HG03457 (cell line): ENCODE measurements around the gene AMH.

Experiments used
- ATAC-seq: cut with Tn5 transposase; IDR thresholded peaks from one replicate; pipeline ENCODE4 v1.9.1; 2021; ENCODE audit warnings: moderate number of reproducible peaks; ENCODE audit not compliant: unreplicated experiment

Gene AMH

DNA sequence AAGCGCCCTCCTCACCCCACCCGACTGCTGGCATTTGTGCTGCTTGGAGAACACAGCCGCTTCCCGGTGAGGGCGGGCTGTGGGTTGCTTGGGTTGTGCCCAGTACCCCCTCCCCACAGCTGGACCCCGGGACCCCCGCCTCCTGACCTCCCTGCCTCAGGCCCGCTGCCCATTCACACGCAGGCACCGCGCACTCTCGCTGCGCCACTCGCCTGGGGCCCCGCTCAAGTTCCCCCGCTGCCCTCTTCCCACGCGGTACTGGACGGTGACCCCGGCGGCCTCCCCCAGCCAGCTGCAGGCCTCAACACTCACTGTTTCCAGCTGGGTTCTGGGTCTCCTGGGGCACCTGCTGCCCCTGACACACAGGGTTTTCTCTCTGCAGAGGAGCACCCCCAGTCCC, 29.4 kb upstream of the AMH start:
- no peak for ATAC-seq

DNA sequence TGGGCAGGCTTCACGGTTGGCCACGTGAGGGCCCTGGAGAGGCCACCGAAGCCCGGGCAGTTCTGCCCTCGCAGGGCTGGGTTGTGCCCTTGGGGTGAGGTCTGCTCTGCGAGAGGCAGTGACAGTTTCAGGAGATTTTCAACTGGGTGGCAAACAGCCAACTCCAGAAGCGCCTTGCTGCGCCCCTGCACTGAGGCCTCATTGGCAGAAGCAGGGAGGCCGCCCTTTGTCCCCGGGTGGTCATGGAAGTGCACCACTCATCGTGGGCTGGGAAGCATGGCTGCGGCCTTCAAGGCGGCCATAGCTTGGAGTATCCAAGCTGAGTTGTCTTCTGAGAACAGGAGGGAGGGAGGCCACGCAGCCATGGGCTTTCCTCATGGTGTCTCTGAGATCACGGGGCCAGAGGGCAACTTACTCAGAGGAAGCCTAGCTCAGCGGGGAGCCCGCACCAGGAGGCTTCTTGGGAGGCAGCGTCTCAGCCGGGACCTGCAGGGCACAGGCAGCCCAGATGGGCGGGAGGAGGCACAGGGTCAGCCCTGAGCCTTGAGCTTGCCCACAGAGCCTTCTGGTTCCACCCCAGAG, 27.8 kb upstream of the AMH start:
- ATAC-seq, result no peak

DNA sequence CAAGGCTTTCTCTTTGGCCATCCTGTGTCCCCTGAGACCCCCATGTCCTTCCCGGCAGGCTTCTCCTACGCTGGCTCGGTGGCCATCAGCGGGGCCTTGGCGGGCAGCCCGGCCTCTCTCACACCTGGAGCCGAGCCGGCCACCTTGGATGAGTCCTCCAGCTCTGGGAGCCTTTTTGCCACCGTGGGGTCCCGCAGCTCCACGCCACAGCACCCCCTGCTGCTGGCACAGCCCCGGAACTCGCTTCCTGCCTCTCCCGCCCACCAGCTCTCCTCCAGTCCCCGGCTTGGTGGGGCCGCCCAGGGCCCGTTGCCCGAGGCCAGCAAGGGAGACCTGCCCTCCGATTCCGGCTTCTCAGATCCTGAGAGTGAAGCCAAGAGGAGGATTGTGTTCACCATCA, 27.2 kb upstream of the AMH start:
- ATAC-seq, result no peak

DNA sequence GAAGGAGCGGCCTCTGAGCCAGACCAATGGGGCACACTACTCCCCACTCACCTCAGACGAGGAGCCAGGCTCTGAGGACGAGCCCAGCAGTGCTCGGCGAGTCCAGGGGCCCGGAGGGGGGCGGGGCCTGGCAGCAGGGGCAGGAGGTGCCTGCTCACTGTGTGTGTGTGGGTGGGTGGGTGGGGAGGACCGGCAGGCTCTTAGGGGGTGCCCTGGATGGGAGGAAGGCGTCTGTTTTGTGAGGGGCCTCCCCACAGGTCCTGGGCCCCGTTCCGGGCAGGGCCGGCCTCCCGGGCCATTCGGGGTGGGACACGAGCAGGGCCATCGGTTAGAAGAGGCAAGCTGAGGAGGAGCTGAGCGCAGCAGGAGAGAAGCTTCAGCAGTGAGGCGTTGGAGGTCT, 25.7 kb upstream of the AMH start:
- no peak for ATAC-seq

DNA sequence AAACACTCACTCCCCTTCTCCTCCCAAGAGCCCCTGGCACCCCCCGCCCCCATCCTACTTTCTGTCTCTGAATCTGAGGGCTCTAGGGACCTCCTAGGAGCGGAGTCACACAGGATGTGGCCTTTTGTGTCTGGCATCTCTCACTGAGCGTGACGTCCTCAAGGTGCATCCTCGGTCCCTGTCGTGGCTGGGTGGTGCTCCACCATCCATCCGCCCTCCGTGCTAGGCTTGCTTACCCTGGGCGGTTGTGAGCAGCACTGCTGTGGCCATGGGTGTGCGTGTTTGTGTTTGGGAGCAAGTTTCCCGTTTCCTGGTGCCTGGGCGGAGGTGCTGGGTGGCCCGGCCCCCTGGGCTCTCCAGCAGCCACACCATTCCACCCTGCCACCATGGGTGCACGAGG, 25.2 kb upstream of the AMH start:
- ATAC-seq, result no peak

DNA sequence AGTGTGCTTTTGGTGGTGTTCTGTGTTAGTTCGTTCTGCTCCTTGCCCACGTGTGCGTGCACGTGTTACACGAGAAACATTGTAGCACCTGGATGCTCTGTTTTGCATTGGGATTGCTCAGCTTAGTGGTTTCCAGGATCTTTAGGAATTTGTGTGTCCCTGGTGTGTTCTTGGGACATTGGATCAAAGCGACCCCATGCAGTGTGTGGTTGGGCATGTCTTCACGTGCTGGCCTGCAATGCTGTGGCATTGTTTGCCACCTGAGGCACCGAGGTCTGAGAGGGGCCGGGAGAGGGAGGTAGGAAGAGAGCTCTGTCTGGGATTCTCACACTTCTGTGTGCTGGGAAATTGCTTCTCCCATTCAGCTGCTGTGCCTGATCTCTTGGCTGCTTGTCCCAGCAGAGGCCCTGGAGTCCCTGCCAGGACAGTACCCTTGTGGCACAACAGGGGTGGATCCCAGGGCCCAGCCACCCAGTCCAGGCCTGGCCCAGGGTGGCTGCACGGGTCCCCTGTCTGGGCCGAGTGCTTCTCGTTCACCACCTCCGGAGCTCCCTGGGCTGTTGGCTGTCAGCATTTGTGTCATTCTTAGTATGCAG, 24.3 kb upstream of the AMH start:
- ATAC-seq, result no peak

DNA sequence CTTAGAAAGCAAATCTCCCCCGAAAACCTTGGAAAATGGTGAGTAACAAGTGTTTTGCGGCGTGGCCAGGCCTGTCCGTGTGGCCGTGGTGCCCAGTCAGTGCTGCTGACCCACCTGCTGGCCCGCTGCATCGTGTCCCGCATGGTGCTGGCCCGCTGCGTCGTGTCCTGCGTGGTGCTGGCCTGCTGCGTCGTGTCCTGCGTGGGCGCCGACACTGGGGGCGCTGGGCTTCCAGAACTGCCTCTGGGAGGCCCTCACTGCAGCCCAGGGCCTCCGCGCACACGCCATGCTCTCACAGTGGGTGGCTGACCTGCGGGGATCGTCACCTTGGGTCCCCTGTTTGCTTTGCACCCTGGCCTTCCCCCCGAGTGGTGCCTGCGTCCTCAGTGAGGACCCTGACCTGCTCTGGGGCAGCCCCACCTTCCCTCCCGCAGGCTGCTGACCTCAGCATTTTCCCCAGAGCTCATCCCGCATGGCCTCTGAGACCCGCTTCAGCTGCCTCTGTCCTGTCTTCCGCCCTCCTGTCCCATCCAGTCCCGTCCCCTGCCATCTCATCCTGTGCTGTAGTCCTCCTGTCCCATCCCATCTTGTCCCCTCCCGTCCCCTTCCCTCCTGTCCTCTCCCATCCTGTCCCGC, 23.6 kb upstream of the AMH start:
- no peak for ATAC-seq

DNA sequence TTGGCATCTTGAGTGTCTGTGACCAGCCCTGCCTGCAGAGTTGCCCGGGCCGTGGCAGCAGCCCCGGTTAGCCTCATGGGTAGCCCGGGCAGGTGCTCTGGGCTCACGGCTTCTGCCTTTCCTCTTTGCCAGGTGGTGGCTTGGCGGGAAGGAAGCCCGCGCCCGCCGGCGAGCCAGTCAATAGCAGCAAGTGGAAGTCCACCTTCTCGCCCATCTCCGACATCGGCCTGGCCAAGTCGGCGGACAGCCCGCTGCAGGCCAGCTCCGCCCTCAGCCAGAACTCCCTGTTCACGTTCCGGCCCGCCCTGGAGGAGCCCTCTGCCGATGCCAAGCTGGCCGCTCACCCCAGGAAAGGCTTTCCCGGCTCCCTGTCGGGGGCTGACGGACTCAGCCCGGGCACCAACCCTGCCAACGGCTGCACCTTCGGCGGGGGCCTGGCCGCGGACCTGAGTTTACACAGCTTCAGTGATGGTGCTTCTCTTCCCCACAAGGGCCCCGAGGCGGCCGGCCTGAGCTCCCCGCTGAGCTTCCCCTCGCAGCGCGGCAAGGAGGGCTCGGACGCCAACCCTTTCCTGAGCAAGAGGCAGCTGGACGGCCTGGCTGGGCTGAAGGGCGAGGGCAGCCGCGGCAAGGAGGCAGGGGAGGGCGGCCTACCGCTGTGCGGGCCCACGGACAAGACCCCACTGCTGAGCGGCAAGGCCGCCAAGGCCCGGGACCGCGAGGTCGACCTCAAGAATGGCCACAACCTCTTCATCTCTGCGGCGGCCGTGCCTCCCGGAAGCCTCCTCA, 22.9 kb upstream of the AMH start:
- ATAC-seq, result no peak

DNA sequence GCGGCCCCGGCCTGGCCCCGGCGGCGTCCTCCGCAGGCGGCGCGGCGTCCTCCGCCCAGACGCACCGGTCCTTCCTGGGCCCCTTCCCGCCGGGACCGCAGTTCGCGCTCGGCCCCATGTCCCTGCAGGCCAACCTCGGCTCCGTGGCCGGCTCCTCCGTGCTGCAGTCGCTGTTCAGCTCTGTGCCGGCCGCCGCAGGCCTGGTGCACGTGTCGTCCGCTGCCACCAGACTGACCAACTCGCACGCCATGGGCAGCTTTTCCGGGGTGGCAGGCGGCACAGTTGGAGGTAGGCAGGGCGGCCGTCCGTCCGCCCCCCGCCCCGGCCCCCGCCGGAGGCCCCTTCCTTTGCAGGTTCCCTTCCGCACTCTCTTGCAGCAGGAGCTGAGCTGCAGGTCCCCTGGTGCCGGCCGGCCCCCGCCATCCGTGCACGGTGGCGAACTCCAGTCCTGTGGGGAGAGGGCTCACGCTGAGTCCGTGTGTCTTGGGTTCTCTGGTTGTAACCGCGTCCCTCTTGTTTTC, 22.2 kb upstream of the AMH start:
- ATAC-seq, result no peak

DNA sequence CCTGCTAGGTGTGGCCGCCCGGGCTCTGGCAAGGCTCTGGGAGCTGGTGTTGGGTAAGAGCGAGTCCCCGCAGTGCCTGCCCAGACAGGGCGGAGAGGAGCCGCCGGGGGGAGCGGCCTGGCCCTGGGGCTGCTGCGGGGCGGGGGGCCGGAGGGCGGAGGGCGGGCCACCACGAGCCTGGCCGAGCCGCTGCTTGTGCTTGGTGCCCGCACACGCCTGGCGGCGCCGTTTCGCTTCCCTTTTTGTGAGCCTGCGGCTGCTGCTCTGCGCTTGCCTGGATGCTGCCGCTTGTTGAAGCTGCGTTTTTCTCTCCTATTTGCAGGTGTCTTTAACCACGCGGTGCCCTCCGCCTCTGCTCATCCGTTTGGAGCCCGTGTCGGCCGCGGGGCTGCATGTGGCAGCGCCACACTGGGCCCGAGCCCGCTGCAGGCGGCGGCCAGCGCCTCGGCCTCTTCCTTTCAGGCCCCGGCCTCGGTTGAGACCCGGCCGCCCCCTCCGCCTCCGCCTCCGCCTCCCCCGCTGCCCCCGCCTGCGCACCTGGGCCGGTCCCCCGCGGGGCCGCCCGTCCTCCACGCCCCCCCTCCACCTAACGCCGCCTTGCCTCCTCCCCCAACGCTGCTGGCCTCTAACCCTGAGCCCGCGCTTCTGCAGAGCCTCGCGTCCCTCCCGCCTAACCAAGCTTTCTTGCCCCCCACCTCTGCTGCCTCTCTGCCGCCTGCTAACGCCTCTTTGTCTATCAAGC, 21.5 kb upstream of the AMH start:
- no peak for ATAC-seq

DNA sequence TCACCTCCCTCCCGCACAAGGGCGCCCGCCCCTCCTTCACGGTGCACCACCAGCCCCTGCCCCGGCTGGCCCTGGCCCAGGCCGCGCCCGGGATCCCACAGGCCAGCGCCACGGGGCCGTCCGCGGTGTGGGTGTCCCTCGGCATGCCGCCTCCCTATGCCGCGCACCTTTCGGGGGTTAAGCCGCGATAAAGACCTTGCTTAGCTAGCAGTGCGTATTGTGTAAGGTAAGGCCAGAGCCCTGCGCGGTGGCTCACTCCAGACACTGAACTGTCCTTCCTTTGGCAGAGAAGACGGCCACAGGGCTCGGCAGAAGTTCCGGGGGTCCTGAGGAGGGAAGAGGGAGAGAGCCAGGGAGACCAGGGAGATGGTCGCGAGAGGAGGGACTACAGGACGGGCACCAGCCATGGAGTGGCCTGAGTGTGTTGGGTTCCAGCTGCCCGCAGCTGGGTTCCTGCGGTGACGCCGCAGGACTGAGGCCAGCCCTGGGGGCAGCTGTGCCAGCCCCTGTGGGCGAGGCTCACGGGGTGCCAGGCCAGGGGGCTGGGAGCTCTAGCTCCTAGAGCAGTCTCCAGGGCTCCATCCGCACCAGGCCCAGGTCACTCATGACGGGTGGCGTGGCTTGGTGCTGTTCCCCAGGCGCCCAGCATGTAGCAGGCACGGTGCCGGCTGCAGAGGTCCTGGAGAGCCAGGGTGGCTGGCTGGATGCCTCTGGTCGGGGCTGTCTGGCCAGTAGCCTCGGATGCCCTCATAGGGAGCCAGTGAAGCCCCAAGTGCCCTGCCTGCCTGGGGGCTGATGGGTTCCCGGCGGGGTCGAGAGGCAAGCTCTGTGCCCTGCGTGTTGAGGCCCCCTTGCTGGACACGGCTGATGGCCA, 20.7 kb upstream of the AMH start:
- ATAC-seq, result no peak

DNA sequence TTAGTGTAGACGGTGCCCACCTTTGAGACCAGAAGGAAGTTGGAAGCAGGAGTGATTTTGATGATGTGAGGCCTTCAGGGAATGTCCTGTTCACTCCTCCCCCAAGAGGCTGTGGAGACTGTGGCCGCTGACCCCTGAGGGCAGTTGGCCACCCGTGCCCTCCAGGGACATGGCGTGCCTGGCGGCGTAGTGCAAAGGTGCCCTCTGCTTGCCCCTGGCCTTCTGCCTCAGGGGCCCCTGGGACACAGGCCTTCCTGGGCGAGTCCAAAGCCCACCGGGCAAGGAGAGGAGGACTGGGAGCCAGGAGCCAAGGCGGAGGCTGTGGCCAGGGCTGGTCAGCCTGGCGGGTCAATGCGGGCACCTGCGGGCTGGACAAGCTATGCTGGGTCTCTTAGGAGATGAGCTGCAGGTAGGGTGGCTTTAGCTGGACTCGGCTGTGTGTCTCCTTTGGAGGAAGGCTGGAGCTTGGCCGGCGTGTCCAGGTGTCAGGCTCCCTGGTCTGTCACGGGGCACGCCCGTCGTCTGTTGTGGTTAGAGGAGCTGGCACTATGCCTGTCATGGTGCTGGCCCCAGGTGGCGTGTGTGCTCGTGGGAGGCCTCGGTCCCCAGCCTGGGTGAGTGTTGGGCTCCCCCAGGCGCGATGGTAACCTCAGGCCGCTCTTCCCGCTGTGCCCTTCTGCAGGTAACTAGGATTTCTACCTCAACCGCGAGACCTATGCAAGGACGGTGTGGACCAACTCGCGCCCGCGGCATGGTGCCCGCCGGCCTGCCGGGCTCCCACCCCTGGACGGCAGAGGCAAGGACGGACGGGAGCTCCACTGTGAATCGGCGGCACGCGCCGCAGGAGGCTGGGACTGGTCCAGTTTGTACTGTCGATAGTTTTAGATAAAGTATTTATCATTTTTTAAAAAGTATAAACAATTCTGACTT, 19.8 kb upstream of the AMH start:
- no peak for ATAC-seq

DNA sequence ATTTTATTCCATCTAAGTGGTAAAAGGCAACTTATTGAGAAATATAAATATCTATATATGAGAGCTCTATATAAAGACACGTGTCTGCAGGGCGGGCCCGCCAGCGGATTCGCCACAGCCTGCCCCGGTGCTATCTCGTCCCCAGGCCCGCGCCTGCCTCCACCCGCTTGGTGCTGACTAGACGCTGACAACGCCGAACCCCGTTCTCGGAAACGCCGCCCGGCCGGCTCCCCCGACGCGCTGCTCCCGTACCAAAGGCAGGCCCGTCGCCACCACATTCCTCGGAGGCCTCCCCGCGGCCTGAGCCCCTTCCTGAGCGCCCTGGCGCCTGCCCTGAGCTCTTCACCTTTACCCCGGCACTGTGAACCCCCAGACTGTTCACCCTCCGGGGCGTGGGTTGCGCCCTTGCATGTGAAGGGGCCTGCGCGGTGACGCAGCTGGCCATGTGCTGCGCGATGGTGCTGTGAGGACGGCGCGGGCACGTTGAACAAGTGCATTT, 19.0 kb upstream of the AMH start:
- ATAC-seq, result no peak

DNA sequence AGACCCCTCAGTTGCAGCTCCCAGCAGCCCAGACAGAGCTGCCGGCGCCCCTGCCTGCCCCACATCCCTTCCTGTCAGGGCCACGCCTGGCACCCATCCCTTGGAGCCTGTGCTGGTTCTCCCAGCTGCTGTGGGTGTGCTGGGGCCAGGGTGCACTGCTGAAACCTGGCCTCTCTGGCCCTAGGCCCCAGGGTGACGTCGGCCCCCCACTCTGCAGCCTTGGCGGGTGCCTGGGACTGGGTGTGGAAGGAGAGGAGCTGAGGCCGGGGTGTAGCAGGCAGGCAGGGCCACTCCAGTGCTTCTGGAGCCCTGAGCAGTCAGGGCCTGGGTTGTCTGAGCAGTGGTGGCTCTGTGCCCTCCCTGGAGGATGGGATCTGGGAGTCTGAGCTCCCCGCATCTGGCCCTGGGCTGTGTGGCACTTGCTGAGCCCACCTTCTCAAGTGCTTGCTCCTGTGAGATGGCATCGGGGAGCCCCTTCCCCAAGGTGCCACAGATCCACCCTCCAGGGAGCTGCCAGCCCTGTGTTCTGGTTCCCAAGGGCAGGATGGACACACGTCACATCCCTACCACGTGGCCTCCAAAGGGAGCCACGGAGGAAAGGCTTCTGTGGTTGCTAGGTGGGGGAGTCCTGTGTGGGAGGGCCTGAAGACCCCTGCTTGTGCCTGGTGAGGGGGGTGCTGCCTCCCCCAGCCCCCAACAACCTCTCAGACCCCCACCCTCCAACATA, 18.2 kb upstream of the AMH start:
- no peak for ATAC-seq

DNA sequence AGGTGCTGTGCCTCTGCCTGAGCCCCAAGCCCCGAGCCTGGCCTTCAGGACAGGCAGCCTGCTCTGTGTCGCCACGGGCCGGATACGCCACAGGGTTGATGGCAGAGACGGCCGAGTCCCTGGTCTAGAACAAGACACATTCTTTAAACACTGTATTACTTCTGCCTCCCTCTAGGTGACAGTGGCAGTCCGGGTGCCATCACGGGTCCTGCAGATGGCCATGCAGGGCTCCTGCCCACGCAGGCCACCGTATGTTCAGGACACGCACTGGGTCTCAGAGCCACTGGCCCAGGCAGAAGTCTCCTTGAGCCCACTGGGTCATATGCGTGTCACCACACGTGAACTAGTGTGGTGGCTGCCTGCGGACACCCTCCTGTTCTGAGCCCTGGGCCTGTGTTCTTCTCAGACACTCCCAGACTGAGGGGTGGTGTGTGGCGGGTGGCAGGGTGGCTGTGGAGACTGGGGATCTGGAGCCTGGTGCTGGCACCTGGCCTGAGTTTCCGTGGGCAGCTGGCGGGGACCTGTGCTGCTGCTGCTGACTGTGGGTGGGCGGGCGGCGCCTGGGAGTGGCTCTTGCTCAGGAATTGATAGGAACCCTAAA, 17.4 kb upstream of the AMH start:
- ATAC-seq, result no peak

DNA sequence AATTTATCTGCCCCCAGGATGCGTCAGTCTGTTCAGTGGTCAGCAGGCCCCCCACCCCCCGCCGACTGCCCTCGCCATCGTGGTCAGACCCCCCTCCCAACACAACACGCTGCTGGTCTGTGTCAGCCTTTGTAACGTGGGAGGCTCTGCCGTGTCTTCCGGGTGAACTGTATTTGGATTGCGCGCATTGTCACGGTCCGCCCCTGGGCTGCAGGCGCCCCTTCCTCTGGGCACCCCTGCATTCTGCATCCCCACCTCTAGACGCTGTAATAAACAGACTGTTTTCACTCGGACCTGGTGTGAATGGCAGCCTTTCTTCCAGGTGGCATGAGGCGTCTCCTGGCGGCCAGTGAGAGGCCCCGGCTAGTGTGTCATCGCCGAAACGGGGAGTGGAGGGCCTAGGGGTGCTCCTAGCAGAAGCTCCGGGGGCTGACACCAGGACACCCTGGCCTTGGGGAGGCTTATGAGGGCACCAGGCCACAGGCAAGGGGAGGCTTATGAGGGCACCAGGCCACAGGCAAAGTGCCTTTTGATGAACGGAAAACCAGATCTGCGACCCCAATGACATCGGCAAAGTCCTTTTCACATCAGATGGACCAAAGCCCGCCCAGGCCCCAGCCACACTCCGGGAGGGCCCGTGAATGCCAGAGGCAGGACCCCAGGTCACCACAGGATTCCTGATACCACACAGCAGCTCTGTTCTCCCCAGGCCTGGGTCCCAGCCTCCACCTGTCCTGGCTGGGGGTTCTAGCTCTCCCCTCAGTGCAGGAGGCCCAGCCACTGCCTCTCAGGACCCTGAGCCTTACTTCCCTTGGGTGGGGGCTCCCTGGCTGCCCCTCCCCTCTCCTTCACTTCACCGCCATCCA, 16.6 kb upstream of the AMH start:
- ATAC-seq, result no peak
